ENCODE data around the gene NFIA. TPM values are rescaled to one million over a fixed set of nuclear protein-coding genes. Genes with fewer than 3 reads are reported as not detected.

The NFIA gene
- total RNA-seq, 4 donors from 2014 or later = 27.9 to 79.9 (median 36.7) TPM

DNA sequence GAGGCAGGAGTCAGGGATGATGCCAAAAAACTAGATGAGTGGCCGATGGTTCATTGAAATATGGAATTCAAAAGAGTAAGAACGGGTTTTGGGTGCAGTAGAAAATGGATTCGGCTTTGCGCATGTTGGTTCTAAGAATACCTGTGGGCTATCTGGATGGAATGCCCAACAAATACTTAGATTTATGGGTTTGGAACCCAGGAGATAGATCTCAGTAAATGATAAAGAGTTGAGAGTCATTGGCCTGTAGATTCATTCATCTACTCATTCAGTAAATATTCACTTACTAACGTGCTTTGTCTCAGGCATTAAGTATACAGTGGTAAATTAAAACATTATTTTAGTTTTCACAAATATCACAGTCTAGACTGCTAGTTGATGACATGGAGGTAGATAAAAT is 247.7 kb downstream of the NFIA start:
- intact Hi-C loops (cut with DNase I) = no loop called here
- WGBS, 2 donors = 74 to 83% methylated on average over 5 of the region's 5 CpGs
- TF ChIP-seq POLR2A (IDR thresholded peaks at IDR 0.05) = no peak
- TF ChIP-seq CTCF (IDR thresholded peaks at IDR 0.05) = no peak
- Histone ChIP-seq H3K27me3 (no peaks in the 10 kb centered on the region), H3K9me3 (no peaks in the 10 kb centered on the region), H3K4me3 (no peak overlapping the region), H3K4me1 (peaks cover 0 to 25% (median 3%) of the 10 kb centered on the region in 3 donors), H3K27ac (no peak overlapping the region), H3K36me3 (peaks cover 0 to 16% (median 0%) of the 10 kb centered on the region in 3 donors)
- no peak for DNase-seq

DNA sequence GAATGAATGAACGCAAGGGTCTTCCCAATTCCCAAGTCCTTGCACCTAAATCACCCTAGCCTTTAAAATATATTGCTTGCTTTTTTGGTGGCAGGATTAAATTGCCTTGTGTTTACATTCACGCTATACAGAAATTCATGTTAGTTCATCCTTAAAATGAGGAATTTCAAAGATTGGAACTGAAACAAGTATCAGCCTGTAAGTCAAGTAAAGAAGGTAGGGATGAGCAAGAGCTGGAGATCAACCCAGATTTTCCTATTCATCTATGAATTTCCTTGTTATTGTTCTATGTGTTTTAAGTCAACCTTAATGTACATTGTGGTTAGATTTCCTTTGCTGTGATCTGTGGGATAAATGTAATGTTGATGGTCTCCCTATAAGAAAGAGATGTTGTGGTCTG is 248.2 kb downstream of the NFIA start:
- H3K4me3 ChIP-seq = no peak overlapping the region
- 68 to 80% methylated on average over 2 of the region's 2 CpGs for WGBS, 2 donors
- peaks cover 0 to 27% (median 3%) of the 10 kb centered on the region in 3 donors for H3K4me1 ChIP-seq
- DNase-seq = no peak
- no peaks in the 10 kb centered on the region for H3K27me3 ChIP-seq
- H3K27ac ChIP-seq = no peak overlapping the region
- intact Hi-C loops (cut with DNase I) = no loop called here
- H3K9me3 ChIP-seq = no peaks in the 10 kb centered on the region
- TF ChIP-seq CTCF (IDR thresholded peaks at IDR 0.05) (no peak), POLR2A (IDR thresholded peaks at IDR 0.05) (no peak)
- peaks cover 0 to 20% (median 0%) of the 10 kb centered on the region in 3 donors for H3K36me3 ChIP-seq

DNA sequence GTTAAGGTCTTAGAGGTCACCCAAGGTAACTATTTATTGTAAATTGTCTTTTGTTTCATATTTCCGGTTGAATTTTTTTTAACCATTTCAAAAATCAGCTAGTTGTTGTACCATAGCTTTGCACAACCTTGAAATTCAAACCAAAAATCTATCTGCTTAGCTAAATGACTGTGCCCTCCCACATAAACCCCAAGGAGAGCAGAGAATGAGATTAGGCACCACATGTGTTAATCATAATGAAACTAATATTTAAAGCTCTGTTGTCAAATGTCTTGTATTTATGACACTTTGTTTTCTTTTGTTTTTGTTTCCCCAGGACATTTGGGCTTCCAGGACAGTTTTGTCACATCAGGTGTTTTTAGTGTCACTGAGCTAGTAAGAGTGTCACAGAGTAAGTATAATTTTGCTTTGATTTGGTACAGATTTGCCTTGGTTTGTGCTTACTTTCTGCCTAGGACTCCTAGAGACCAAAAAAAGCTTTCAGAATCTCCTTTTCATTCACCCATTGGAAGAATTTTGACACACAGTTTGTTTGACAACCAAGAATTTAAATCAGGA is 249.9 kb downstream of the NFIA start:
- no peaks in the 10 kb centered on the region for H3K27me3 ChIP-seq
- peak overlapping the region in 1 of 4 donors; percentile 18 for H3K27ac ChIP-seq
- 47 to 50% methylated on average over 1 of the region's 1 CpG for WGBS, 2 donors
- H3K36me3 ChIP-seq = peaks cover 0 to 20% (median 0%) of the 10 kb centered on the region in 3 donors
- peaks cover 3 to 34% (median 10%) of the 10 kb centered on the region in 3 donors for H3K4me1 ChIP-seq
- DNase-seq = no peak
- intact Hi-C loops (cut with DNase I) = no loop called here
- no peaks in the 10 kb centered on the region for H3K9me3 ChIP-seq
- TF ChIP-seq POLR2A (IDR thresholded peaks at IDR 0.05) (no peak), CTCF (IDR thresholded peaks at IDR 0.05) (no peak)
- no peak overlapping the region for H3K4me3 ChIP-seq

GRCh38 chr1:61332796-61333195 is 250.4 kb downstream of the NFIA start:
- Histone ChIP-seq H3K27me3 (no peaks in the 10 kb centered on the region), H3K4me1 (peaks cover 9 to 39% (median 15%) of the 10 kb centered on the region in 3 donors), H3K4me3 (no peak overlapping the region), H3K27ac (no peak overlapping the region), H3K36me3 (peaks cover 0 to 20% (median 0%) of the 10 kb centered on the region in 3 donors), H3K9me3 (no peaks in the 10 kb centered on the region)
- DNase-seq = no peak
- 54 to 77% methylated on average over 1 of the region's 1 CpG for WGBS, 2 donors
- intact Hi-C loops (cut with DNase I) = no loop called here
- TF ChIP-seq CTCF (IDR thresholded peaks at IDR 0.05) (no peak), POLR2A (IDR thresholded peaks at IDR 0.05) (no peak)

GRCh38 chr1:61334718-61335589 is 252.6 kb downstream of the NFIA start:
- 73 to 75% methylated on average over 11 to 12 of the region's 14 CpGs for WGBS, 2 donors
- intact Hi-C loops (cut with DNase I) = no loop called here
- no peak overlapping the region for H3K4me3 ChIP-seq
- H3K4me1 ChIP-seq = peaks cover 17 to 56% (median 21%) of the 10 kb centered on the region in 3 donors
- H3K9me3 ChIP-seq = no peaks in the 10 kb centered on the region
- no peak for DNase-seq
- H3K27me3 ChIP-seq = no peaks in the 10 kb centered on the region
- TF ChIP-seq POLR2A (IDR thresholded peaks at IDR 0.05) (no peak), CTCF (IDR thresholded peaks at IDR 0.05) (no peak)
- H3K36me3 ChIP-seq = peaks cover 0 to 20% (median 0%) of the 10 kb centered on the region in 3 donors
- H3K27ac ChIP-seq = peak overlapping the region in 2 of 4 donors; percentile 29 to 50

All from esophagus squamous epithelium (tissue), 5 donors.